Uterus (tissue), 4 donors: Measurements from ENCODE around the gene PDXP. TPM values are rescaled to one million over a fixed set of nuclear protein-coding genes. Genes with fewer than 3 reads are reported as not detected.

Experiments used
- DNase-seq, 2 donors: peaks; one replicate each; pipeline ENCODE4 v3.0.0-alpha.2; 2019 to 2020
- H3K27ac ChIP-seq, 2 donors: fragments of 200-600 bp; sonication (generic); 1 replicate in 1 of 2; 2 replicates in 1 of 2; pipeline ENCODE4 v1.5.1; 2016 to 2018
- H3K27me3 ChIP-seq, 2 donors: fragments of 200-600 bp; sonication (generic); one replicate each; pipeline ENCODE4 v1.5.1; 2018 to 2019; ENCODE audit warnings: control low read depth in 1 of 2
- H3K36me3 ChIP-seq, 2 donors: fragments of 200-600 bp; sonication (generic); one replicate each; pipeline ENCODE4 v1.5.1; 2019; ENCODE audit warnings: control low read depth in 1 of 2
- H3K4me1 ChIP-seq, 2 donors: fragments of 200-600 bp; sonication (generic); one replicate each; pipeline ENCODE4 v1.5.1; 2018 to 2019; ENCODE audit warnings: control low read depth in 1 of 2
- H3K4me3 ChIP-seq, 2 donors: fragments of 200-600 bp; sonication (generic); 1 replicate in 1 of 2; 2 replicates in 1 of 2; pipeline ENCODE4 v1.5.1; 2018 to 2019; ENCODE audit warnings: mild to moderate bottlenecking in 1 of 2
- H3K9me3 ChIP-seq, 2 donors: fragments of 200-600 bp; sonication (generic); one replicate each; pipeline ENCODE4 v1.5.1; 2019; ENCODE audit warnings: control low read depth in 1 of 2
- POLR2A ChIP-seq, 2 donors: fragments of 450-650 bp; IDR thresholded peaks; one replicate each; pipeline ENCODE4 v1.6.1; 2016; ENCODE audit warnings: antibody characterized with exemption in 2 of 2, mild to moderate bottlenecking in 1 of 2, moderate library complexity in 1 of 2
- intact Hi-C: fragments of 100-400 bp; cut with DNase I; formaldehyde crosslinking; loops from one replicate; pipeline ENCODE4 v1.15.1; 2023; ENCODE audit warnings: low total_unique reads
- total RNA-seq, 4 donors: library from RNA; depleted of rRNA in 3 of 4; stranded (reverse); fragments of >200 nt in 3 of 4; gene quantifications; one replicate each; pipeline versions ENCODE4 v1.1.0 to v1.2.4, GENCODE V29; 2014 to 2023
- TF ChIP-seq, protein P1 (sequence below), 4 experiments: fragments of 200-600 bp in 2 of 4; fragments of 450-650 bp in 2 of 4; sonication (generic) in 2 of 4; IDR thresholded peaks; one replicate each; pipeline ENCODE4 v1.5.1; 2016 to 2019; ENCODE audit warnings: antibody characterized with exemption in 4 of 4, mild to moderate bottlenecking in 2 of 4, moderate library complexity in 1 of 4
- donor health status: DM: yes; HTN: yes; CAD: no.

PDXP gene
- total RNA-seq, 4 donors from 2014 or later, result 0.88 to 10.7 (median 3.7) TPM

DNA sequence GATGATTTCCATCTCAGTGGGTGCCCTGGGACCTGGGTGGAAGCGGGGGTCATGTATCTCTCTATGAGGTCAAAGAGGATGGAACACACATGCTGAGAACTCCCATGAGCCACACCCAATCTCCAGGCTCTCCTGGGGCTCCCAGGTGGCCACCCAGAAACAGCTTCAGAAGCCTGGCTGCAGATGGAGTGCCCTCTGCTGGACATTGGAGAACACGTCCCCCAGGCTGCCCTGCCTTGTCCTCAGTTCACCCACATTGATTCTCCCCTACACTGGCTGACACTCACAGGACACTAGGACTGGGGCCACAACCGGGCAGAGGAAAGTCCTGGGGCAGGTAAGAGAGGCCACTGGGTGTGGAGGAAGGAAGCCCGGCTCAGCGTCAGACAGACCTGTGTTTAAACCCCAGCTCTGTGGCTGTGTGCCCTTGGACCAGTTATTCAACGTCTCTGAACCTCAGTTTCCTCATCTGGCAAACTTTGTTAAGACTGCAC is 23.1 kb downstream of the PDXP start:
- peak overlapping the region; percentile 6 to 43 for H3K27ac ChIP-seq
- H3K4me1 ChIP-seq, result peaks cover 3 to 16% of the 10 kb centered on the region in 2 donors
- TF ChIP-seq, protein P1, sequence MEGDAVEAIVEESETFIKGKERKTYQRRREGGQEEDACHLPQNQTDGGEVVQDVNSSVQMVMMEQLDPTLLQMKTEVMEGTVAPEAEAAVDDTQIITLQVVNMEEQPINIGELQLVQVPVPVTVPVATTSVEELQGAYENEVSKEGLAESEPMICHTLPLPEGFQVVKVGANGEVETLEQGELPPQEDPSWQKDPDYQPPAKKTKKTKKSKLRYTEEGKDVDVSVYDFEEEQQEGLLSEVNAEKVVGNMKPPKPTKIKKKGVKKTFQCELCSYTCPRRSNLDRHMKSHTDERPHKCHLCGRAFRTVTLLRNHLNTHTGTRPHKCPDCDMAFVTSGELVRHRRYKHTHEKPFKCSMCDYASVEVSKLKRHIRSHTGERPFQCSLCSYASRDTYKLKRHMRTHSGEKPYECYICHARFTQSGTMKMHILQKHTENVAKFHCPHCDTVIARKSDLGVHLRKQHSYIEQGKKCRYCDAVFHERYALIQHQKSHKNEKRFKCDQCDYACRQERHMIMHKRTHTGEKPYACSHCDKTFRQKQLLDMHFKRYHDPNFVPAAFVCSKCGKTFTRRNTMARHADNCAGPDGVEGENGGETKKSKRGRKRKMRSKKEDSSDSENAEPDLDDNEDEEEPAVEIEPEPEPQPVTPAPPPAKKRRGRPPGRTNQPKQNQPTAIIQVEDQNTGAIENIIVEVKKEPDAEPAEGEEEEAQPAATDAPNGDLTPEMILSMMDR (IDR thresholded peaks at IDR 0.05), result peak; percentile 85 to 89 (median 88)
- TF ChIP-seq POLR2A (IDR thresholded peaks at IDR 0.05), result no peak
- no peaks in the 10 kb centered on the region for H3K27me3 ChIP-seq
- H3K9me3 ChIP-seq, result no peaks in the 10 kb centered on the region
- no peak overlapping the region for H3K4me3 ChIP-seq
- peak; percentile 76 to 77 for DNase-seq
- no peaks in the 10 kb centered on the region for H3K36me3 ChIP-seq
- intact Hi-C loops, result loop anchor here (5.0 kb wide), 1 partner anchor 39 kb away; no protein-coding TSS in a partner anchor

DNA sequence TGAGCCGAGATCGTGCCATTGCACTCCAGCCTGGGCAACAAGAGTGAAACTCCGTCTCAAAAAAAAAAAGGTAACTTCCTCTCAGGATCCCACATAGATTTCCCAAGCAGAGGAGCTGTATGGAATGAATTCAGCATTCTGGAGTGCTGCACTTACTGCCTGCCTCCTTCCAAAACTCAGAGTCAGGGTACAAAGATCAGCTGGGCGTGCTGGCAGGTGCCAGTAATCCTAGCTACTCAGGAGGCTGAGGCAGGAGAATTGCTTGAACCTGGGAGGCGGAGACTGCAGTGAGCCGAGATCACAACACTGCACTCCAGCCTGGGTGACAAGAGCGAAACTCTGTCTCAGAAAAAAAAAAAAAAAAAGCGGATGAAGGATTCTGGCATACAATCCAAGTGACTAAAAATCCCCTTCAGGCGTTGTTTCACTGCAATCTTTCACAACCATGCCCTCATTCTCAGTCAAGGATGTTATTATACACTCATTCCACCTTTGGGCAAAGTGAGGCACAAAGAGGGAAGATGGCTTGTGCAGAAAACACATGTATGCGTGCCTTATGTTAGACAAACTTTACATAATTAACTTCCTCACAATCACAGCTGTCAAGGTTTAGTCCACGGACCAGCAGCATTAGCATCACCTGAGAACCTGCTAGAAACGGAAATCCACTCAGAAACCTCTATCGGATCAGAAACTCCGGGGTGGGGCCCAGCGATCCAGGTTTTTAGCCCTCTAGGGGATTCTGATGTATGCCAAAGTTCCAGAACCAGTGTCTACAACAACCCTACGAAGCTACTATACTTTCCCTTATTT is 26.5 kb downstream of the PDXP start:
- Histone ChIP-seq H3K27ac (no peak overlapping the region), H3K9me3 (no peaks in the 10 kb centered on the region), H3K27me3 (no peaks in the 10 kb centered on the region), H3K36me3 (no peaks in the 10 kb centered on the region), H3K4me1 (peaks cover 0 to 12% of the 10 kb centered on the region in 2 donors), H3K4me3 (no peak overlapping the region)
- DNase-seq, result no peak
- TF ChIP-seq POLR2A (IDR thresholded peaks at IDR 0.05), result no peak
- TF ChIP-seq, protein P1 (IDR thresholded peaks at IDR 0.05), result no peak
- intact Hi-C loops, result loop anchor here (5.0 kb wide), 1 partner anchor 43 kb away; no protein-coding TSS in a partner anchor

DNA sequence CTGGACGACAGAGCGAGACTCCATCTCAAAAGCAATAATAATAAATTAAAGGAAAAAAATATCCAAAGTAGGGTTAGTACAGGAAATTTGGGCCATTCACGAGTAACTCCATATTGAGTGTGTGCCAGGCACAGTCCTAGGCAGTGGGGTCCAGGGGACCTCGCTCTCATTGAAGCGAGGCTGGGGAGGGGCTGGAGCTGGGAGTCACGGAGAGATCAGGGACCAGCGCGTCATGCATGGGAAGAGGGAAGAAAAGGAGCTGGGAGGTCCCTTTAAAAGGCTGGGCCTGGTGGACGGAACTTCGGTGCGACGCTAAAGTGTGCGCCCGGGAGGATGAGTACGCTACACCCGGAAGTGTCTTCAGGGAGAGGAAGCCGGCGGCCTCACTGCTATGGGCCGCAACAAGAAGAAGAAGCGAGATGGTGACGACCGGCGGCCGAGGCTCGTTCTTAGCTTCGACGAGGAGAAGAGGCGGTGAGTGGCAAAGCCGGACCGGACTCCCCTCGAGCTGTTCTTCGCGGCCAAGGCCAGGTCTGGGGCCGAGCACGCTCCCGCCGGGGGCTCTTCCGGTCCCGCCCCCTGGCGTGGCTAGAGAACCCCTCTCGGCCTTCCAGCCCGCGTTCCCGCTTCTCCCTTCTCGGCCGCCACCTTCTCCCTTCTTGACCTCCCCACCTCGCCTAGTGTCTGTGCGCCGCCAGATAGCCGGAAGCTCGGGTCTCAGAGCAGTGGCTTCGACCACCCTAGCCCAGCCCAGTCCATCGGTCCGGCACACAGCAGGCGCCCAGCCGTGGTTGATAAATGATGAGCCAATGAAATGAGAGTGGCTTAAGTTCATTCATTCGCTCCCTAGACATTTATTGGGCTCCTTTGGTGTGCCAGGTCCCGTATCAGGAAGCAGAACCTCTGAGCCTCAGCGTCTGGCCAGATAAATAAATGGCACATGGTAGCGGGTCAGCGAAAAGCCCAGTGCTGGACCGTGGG is 27.8 kb downstream of the PDXP start, which contains the start of gene NOL12:
NOL12 (plus strand) TSS at position 342 of the 981 bp plus-strand sequence; CDS start at position 392, 50 bp downstream.
- peak within 1 kb of the TSS; percentile 68 to 80 for H3K4me3 ChIP-seq
- H3K27ac ChIP-seq, result peak within 1 kb of the TSS; percentile 76 to 90
- peak; percentile 81 to 86 for DNase-seq
- H3K9me3 ChIP-seq, result no peaks in the 10 kb centered on the region
- intact Hi-C loops, result no loop called here
- H3K27me3 ChIP-seq, result no peaks in the 10 kb centered on the region
- H3K4me1 ChIP-seq, result peaks cover 0 to 11% of the 10 kb centered on the region in 2 donors
- TF ChIP-seq POLR2A (IDR thresholded peaks at IDR 0.05), result peak; percentile 15 to 48
- TF ChIP-seq, protein P1 (IDR thresholded peaks at IDR 0.05), result peak in 3 of 4 experiments; percentile 3 to 15 (median 5)
- no peaks in the 10 kb centered on the region for H3K36me3 ChIP-seq

DNA sequence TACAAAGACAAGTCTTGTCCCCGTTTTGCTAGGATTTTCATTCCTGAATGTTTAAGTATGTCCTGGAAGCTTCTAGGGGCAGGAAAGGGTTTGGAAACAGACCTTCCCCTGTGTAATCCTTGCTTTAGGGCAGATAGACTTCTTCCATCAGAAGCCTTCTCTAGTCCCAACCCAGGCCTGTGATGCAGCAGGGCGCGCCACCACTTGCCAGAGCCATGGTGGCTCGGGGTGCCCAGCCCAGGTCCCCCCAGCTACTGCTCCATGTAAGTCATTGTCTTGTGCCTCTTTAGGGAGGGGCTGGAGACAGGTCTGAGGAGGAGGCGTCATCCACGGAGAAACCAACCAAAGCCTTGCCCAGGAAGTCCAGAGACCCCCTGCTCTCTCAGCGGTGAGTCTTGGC is 31.9 kb downstream of the PDXP start:
- intact Hi-C loops, result no loop called here
- no peak for DNase-seq
- Histone ChIP-seq H3K9me3 (no peaks in the 10 kb centered on the region), H3K27ac (no peak overlapping the region), H3K27me3 (no peaks in the 10 kb centered on the region), H3K36me3 (no peaks in the 10 kb centered on the region), H3K4me3 (no peak overlapping the region), H3K4me1 (peaks cover 0 to 6% of the 10 kb centered on the region in 2 donors)
- TF ChIP-seq, protein P1 (IDR thresholded peaks at IDR 0.05), result no peak
- no peak for TF ChIP-seq POLR2A (IDR thresholded peaks at IDR 0.05)
